ENCODE data around the gene EXOC4. TPM values are rescaled to one million over a fixed set of nuclear protein-coding genes. Genes with fewer than 3 reads are reported as not detected.

The EXOC4 gene
- total RNA-seq, 2 donors from 2014 or later, result 106 to 115 TPM

DNA sequence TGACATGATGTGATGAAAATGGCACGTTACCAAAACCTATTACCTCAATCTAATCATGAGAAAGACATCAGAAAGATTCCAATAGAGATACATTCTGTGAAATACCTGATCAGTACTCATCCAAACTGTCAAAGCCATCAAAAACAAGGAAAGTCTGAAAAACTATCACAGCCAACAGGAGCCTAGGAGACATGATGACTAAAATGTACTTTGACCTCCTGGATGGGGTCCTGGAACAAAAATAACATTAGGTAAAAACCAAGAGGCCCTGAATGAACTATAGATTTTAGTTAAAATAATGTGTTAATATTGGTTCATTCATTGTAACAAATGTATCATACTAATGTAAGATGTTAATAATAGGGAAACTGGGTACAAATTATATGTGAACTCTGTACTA is 760.4 kb downstream of the EXOC4 start:
- no peaks in the 10 kb centered on the region for H3K27me3 Mint-ChIP-seq (ENCODE audit: insufficient read depth)
- DNase-seq, result no peak
- H3K9ac ChIP-seq (ENCODE audit: extremely low read depth, low read length, poor library complexity, severe bottlenecking), result no peak overlapping the region
- no peaks in the 10 kb centered on the region for H3K9me3 Mint-ChIP-seq
- H3K27me3 ChIP-seq (ENCODE audit: control insufficient read depth, insufficient read depth, low read length, poor library complexity, severe bottlenecking), result no peaks in the 10 kb centered on the region
- WGBS, 2 experiments (ENCODE audit: insufficient coverage in 1 of 2, insufficient read length in 1 of 2), result 90% methylated on average over 1 of the region's 1 CpG; no CpG with 5 or more reads in 1 of the 2 experiments
- no peak overlapping the region for H3K4me3 Mint-ChIP-seq
- peaks cover 4% of the 10 kb centered on the region for H3K36me3 ChIP-seq (ENCODE audit: control insufficient read depth, insufficient read depth, low read length)
- H3K27ac ChIP-seq (ENCODE audit: low read depth, low read length), result no peak overlapping the region
- no peaks in the 10 kb centered on the region for H3K9me3 ChIP-seq (ENCODE audit: control insufficient read depth, low read length)
- H3K27ac Mint-ChIP-seq, result no peak overlapping the region
- peaks cover 4% of the 10 kb centered on the region for H3K4me1 ChIP-seq (ENCODE audit: control insufficient read depth, insufficient read depth, low read length)
- H3K4me3 ChIP-seq (ENCODE audit: low read length), result no peak overlapping the region
- H3K36me3 Mint-ChIP-seq (ENCODE audit: low read depth), result peaks cover 11% of the 10 kb centered on the region
- peaks cover 12% of the 10 kb centered on the region for H3K4me1 Mint-ChIP-seq
- TF ChIP-seq CTCF (conservative IDR thresholded peaks at IDR 0.05), result no peak

- no peak overlapping the region for H3K9ac ChIP-seq (ENCODE audit: extremely low read depth, low read length, poor library complexity, severe bottlenecking)
- Mint-ChIP-seq H3K27ac (no peak overlapping the region), H3K27me3 (ENCODE audit: insufficient read depth) (no peaks in the 10 kb centered on the region), H3K4me1 (peaks cover 13% of the 10 kb centered on the region), H3K36me3 (ENCODE audit: low read depth) (peaks cover 11% of the 10 kb centered on the region), H3K4me3 (no peak overlapping the region), H3K9me3 (no peaks in the 10 kb centered on the region)
- TF ChIP-seq CTCF (conservative IDR thresholded peaks at IDR 0.05), result no peak
- WGBS, 2 experiments (ENCODE audit: insufficient coverage in 1 of 2, insufficient read length in 1 of 2), result 97% methylated on average over 3 of the region's 3 CpGs; no CpG with 5 or more reads in 1 of the 2 experiments
- H3K36me3 ChIP-seq (ENCODE audit: control insufficient read depth, insufficient read depth, low read length), result peaks cover 4% of the 10 kb centered on the region
- no peaks in the 10 kb centered on the region for H3K27me3 ChIP-seq (ENCODE audit: control insufficient read depth, insufficient read depth, low read length, poor library complexity, severe bottlenecking)
- H3K4me1 ChIP-seq (ENCODE audit: control insufficient read depth, insufficient read depth, low read length), result peaks cover 4% of the 10 kb centered on the region
- no peak for DNase-seq
- H3K9me3 ChIP-seq (ENCODE audit: control insufficient read depth, low read length), result no peaks in the 10 kb centered on the region
- no peak overlapping the region for H3K27ac ChIP-seq (ENCODE audit: low read depth, low read length)
- no peak overlapping the region for H3K4me3 ChIP-seq (ENCODE audit: low read length)
These were observed 762.1 kb downstream of the EXOC4 start for GRCh38 chr7:134014935-134015334.

- Mint-ChIP-seq H3K27ac (no peak overlapping the region), H3K9me3 (no peaks in the 10 kb centered on the region), H3K4me3 (no peak overlapping the region), H3K36me3 (ENCODE audit: low read depth) (peaks cover 5% of the 10 kb centered on the region), H3K27me3 (ENCODE audit: insufficient read depth) (no peaks in the 10 kb centered on the region), H3K4me1 (peaks cover 8% of the 10 kb centered on the region)
- peaks cover 4% of the 10 kb centered on the region for H3K36me3 ChIP-seq (ENCODE audit: control insufficient read depth, insufficient read depth, low read length)
- no peak overlapping the region for H3K27ac ChIP-seq (ENCODE audit: low read depth, low read length)
- peaks cover 3% of the 10 kb centered on the region for H3K4me1 ChIP-seq (ENCODE audit: control insufficient read depth, insufficient read depth, low read length)
- WGBS, 2 experiments (ENCODE audit: insufficient coverage in 1 of 2, insufficient read length in 1 of 2), result 68 to 74% methylated on average over 4 of the region's 4 CpGs
- H3K27me3 ChIP-seq (ENCODE audit: control insufficient read depth, insufficient read depth, low read length, poor library complexity, severe bottlenecking), result no peaks in the 10 kb centered on the region
- peak; percentile 74 for DNase-seq
- no peaks in the 10 kb centered on the region for H3K9me3 ChIP-seq (ENCODE audit: control insufficient read depth, low read length)
- TF ChIP-seq CTCF (conservative IDR thresholded peaks at IDR 0.05), result peak; percentile 89
- no peak overlapping the region for H3K9ac ChIP-seq (ENCODE audit: extremely low read depth, low read length, poor library complexity, severe bottlenecking)
- H3K4me3 ChIP-seq (ENCODE audit: low read length), result no peak overlapping the region
These were observed 763.5 kb downstream of the EXOC4 start for GRCh38 chr7:134016223-134016941.
